GM23338 (cell line): ENCODE data around the gene RRAS2. TPM values are rescaled to one million over a fixed set of nuclear protein-coding genes. Genes with fewer than 3 reads are reported as not detected.

ENCODE experiments used
- ATAC-seq: fragments of 200-7000 bp; cut with Tn5 transposase; 3 replicates; pipeline ENCODE4 v1.9.1; 2020
- DNase-seq: peaks from one replicate; pipeline ENCODE4 v3.0.0-alpha.2; 2015; ENCODE audit warnings: low spot score
- H2AFZ ChIP-seq: fragments of 200-600 bp; sonication (generic); 2 replicates; pipeline ENCODE4 v1.8.0; 2016; ENCODE audit warnings: antibody characterized with exemption, mild to moderate bottlenecking, moderate library complexity
- H3F3A ChIP-seq: fragments of 200-600 bp; sonication (generic); replicated peaks from 2 replicates; pipeline ENCODE4 v1.8.0; 2017; ENCODE audit warnings: antibody characterized with exemption, mixed run types, low read depth
- H3K27ac ChIP-seq: fragments of 200-600 bp; sonication (generic); 2 replicates; pipeline ENCODE4 v1.6.1; 2016; ENCODE audit warnings: low read depth
- H3K27me3 ChIP-seq: fragments of 200-600 bp; sonication (generic); 2 replicates; pipeline ENCODE4 v1.8.0; 2016; ENCODE audit warnings: mild to moderate bottlenecking, mixed run types, moderate library complexity; ENCODE audit not compliant: insufficient read depth
- H3K36me3 ChIP-seq: fragments of 200-600 bp; sonication (generic); 2 replicates; pipeline ENCODE4 v1.8.0; 2016; ENCODE audit warnings: mild to moderate bottlenecking; ENCODE audit not compliant: insufficient read depth
- H3K4me1 ChIP-seq: fragments of 200-600 bp; sonication (generic); 2 replicates; pipeline ENCODE4 v1.8.0; 2016; ENCODE audit warnings: mild to moderate bottlenecking, moderate library complexity; ENCODE audit not compliant: insufficient read depth
- H3K4me2 ChIP-seq: fragments of 200-600 bp; sonication (generic); 2 replicates; pipeline ENCODE4 v1.7.1; 2017; ENCODE audit warnings: mixed run types
- H3K4me3 ChIP-seq: fragments of 200-600 bp; sonication (generic); 2 replicates; pipeline ENCODE4 v1.6.1; 2016; ENCODE audit warnings: mixed run types
- H3K79me2 ChIP-seq: fragments of 200-600 bp; sonication (generic); replicated peaks from 2 replicates; pipeline ENCODE4 v1.8.0; 2017; ENCODE audit warnings: mild to moderate bottlenecking; ENCODE audit not compliant: insufficient read depth
- H3K9me2 ChIP-seq: fragments of 200-600 bp; sonication (generic); 2 replicates; pipeline ENCODE4 v1.8.0; 2017; ENCODE audit not compliant: insufficient read depth
- H4K20me1 ChIP-seq: fragments of 200-600 bp; sonication (generic); replicated peaks from 2 replicates; pipeline ENCODE4 v1.8.0; 2017; ENCODE audit warnings: mild to moderate bottlenecking; ENCODE audit not compliant: insufficient read depth
- H3K27ac Mint-ChIP-seq: 2 replicates; pipeline ENCODE4 v1.8.0; 2020; ENCODE audit warnings: inconsistent platforms, mild to moderate bottlenecking, moderate library complexity, mixed read lengths
- H3K27me3 Mint-ChIP-seq: 3 replicates; pipeline ENCODE4 v1.8.0; 2022; ENCODE audit warnings: low read depth, mild to moderate bottlenecking, moderate library complexity, mixed read lengths, inconsistent platforms; ENCODE audit not compliant: insufficient read depth, poor library complexity
- H3K36me3 Mint-ChIP-seq: 3 replicates; pipeline ENCODE4 v1.8.0; 2021; ENCODE audit warnings: low read depth, mild to moderate bottlenecking, inconsistent platforms, moderate library complexity, mixed read lengths
- H3K4me1 Mint-ChIP-seq: 3 replicates; pipeline ENCODE4 v1.8.0; 2020; ENCODE audit warnings: mild to moderate bottlenecking, inconsistent platforms, mixed read lengths
- H3K4me3 Mint-ChIP-seq: 3 replicates; pipeline ENCODE4 v1.8.0; 2021; ENCODE audit warnings: moderate library complexity, mild to moderate bottlenecking, inconsistent platforms, mixed read lengths
- H3K9me3 Mint-ChIP-seq: 3 replicates; pipeline ENCODE4 v1.8.0; 2020; ENCODE audit warnings: moderate library complexity, mild to moderate bottlenecking, inconsistent platforms, mixed read lengths
- CREB1 ChIP-seq: fragments of 250-450 bp; sonication (Bioruptor Pico); IDR thresholded peaks from 2 replicates; pipeline ENCODE4 v1.5.0; 2020; ENCODE audit warnings: low read depth, mild to moderate bottlenecking, moderate library complexity
- CTCF ChIP-seq, 2 experiments: fragments of 200-600 bp in 1 of 2; sonication (generic) in 1 of 2; conservative IDR thresholded peaks; 2 replicates each; pipeline versions ENCODE4 v1.5.1 to v1.6.1; 2016 to 2017; ENCODE audit warnings: antibody characterized with exemption in 2 of 2, low read depth in 2 of 2, mild to moderate bottlenecking in 2 of 2, moderate library complexity in 1 of 2
- ETS1 ChIP-seq: IDR thresholded peaks from 2 replicates; pipeline ENCODE4 v1.6.1; 2016; ENCODE audit warnings: antibody characterized with exemption
- EZH2 ChIP-seq: fragments of 200-600 bp; sonication (generic); IDR thresholded peaks from one replicate; pipeline ENCODE4 v1.8.0; 2017; ENCODE audit warnings: antibody characterized with exemption, mild to moderate bottlenecking, low read depth; ENCODE audit not compliant: unreplicated experiment
- EZH2phosphoT487 ChIP-seq: fragments of 200-600 bp; sonication (generic); IDR thresholded peaks from one replicate; pipeline ENCODE4 v1.8.1; 2018; ENCODE audit warnings: antibody characterized with exemption; ENCODE audit not compliant: unreplicated experiment
- JUNB ChIP-seq: IDR thresholded peaks from one replicate; pipeline ENCODE4 v1.6.1; 2016; ENCODE audit warnings: antibody characterized with exemption; ENCODE audit not compliant: unreplicated experiment
- NANOG ChIP-seq: IDR thresholded peaks from 2 replicates; pipeline ENCODE4 v1.6.1; 2016; ENCODE audit warnings: antibody characterized with exemption, borderline replicate concordance
- POLR2AphosphoS5 ChIP-seq: IDR thresholded peaks from 2 replicates; pipeline ENCODE4 v1.6.1; 2016; ENCODE audit warnings: antibody characterized with exemption, low read depth
- REST ChIP-seq: IDR thresholded peaks from one replicate; pipeline ENCODE4 v1.6.1; 2018; ENCODE audit warnings: antibody characterized with exemption; ENCODE audit not compliant: unreplicated experiment
- STAT1 ChIP-seq: IDR thresholded peaks from one replicate; pipeline ENCODE4 v1.6.1; 2016; ENCODE audit warnings: antibody characterized with exemption; ENCODE audit not compliant: unreplicated experiment
- ZNF114 ChIP-seq: fragments of 250-450 bp; sonication (Bioruptor Pico); IDR thresholded peaks from 2 replicates; pipeline ENCODE4 v1.5.0; 2020; ENCODE audit warnings: mild to moderate bottlenecking, moderate library complexity
- ZNF331 ChIP-seq: fragments of 250-450 bp; sonication (Bioruptor Pico); IDR thresholded peaks from 2 replicates; pipeline ENCODE4 v1.5.0; 2020; ENCODE audit warnings: low read depth, mild to moderate bottlenecking, moderate library complexity
- ZNF462 ChIP-seq: fragments of 250-450 bp; sonication (Bioruptor Pico); IDR thresholded peaks from 2 replicates; pipeline ENCODE4 v1.5.0; 2020; ENCODE audit warnings: mild to moderate bottlenecking, moderate library complexity
- polyA plus RNA-seq: library from polyadenylated mRNA; unstranded; fragments of >200 nt; fragmentation: Nextera tagmentation; extraction: Ambion mirVana; gene quantifications from 2 replicates; pipeline ENCODE4 v1.2.1, GENCODE V29; 2016
- total RNA-seq: library from RNA; depleted of rRNA; stranded (reverse); fragments of >200 nt; shearing (Covaris generic); gene quantifications from 2 replicates; pipeline ENCODE4 v1.2.3, GENCODE V29; 2014

RRAS2 gene
- total and polyA plus RNA-seq, 2 experiments from 2014 or later: 196 to 293 TPM

GRCh38 chr11:14245444-14245843, 113.5 kb downstream of the RRAS2 start:
- no peaks in the 10 kb centered on the region for H3K36me3 Mint-ChIP-seq
- TF ChIP-seq JUNB (no peak), EZH2 (no peak), REST (no peak), ZNF331 (no peak), CTCF (conservative IDR thresholded peaks at IDR 0.05; ENCODE audit: low read depth in 2 of 2) (no peak), EZH2phosphoT487 (no peak), NANOG (no peak), ETS1 (no peak), POLR2AphosphoS5 (no peak), ZNF462 (CRISPR knock-in tag) (no peak), STAT1 (no peak), ZNF114 (CRISPR knock-in tag) (no peak), CREB1 (CRISPR knock-in tag) (no peak)
- no peak overlapping the region for H3K27ac Mint-ChIP-seq
- no peak overlapping the region for H3K27ac ChIP-seq
- no peaks in the 10 kb centered on the region for H3K27me3 ChIP-seq
- DNase-seq (no peak), ATAC-seq (no peak)
- H4K20me1 ChIP-seq: no peaks in the 10 kb centered on the region
- no peaks in the 10 kb centered on the region for H3K79me2 ChIP-seq
- H3K4me1 Mint-ChIP-seq: peaks cover 26% of the 10 kb centered on the region
- H3K36me3 ChIP-seq: no peaks in the 10 kb centered on the region
- no peak overlapping the region for H3K4me3 Mint-ChIP-seq
- H3K4me3 ChIP-seq: no peak overlapping the region
- no peak overlapping the region for H2AFZ ChIP-seq
- no peaks in the 10 kb centered on the region for H3F3A ChIP-seq
- H3K4me2 ChIP-seq: no peak overlapping the region
- no peaks in the 10 kb centered on the region for H3K4me1 ChIP-seq
- peaks cover 7% of the 10 kb centered on the region for H3K27me3 Mint-ChIP-seq
- no peaks in the 10 kb centered on the region for H3K9me3 Mint-ChIP-seq
- 0 out of 2 replicates have a peak, but pooled peaks cover 7% of the 10 kb centered on the region for H3K9me2 ChIP-seq
